K562 (cell line): ENCODE measurements around the gene SIK3.

Experiments used
- CHD2 ChIP-seq: IDR thresholded peaks from 2 replicates; pipeline ENCODE4 v1.6.1; 2011; ENCODE audit warnings: low read depth, low read length
- MYNN ChIP-seq, 2 experiments: sonication (generic); formaldehyde crosslinking in 1 of 2; IDR thresholded peaks; 2 replicates each; pipeline versions ENCODE4 v1.5.0 to v1.6.1; 2016 to 2020; ENCODE audit warnings: antibody characterized with exemption in 1 of 2, missing genetic modification reagents in 1 of 2
- NKRF ChIP-seq: fragments of 450-650 bp; IDR thresholded peaks from 2 replicates; pipeline ENCODE4 v1.6.1; 2016; ENCODE audit warnings: borderline replicate concordance
- PREB ChIP-seq: sonication (generic); formaldehyde crosslinking; IDR thresholded peaks from 2 replicates; pipeline ENCODE4 v1.8.1; 2023; ENCODE audit warnings: mild to moderate bottlenecking, missing genetic modification reagents
- U2AF1 ChIP-seq: fragments of 200-400 bp; formaldehyde crosslinking; optimal IDR thresholded peaks from 2 replicates; pipeline ENCODE3; 2017; ENCODE audit warnings: mild to moderate bottlenecking, low read depth, low read length, moderate library complexity

GRCh38 chr11:116798368-116798767 lies 299.9 kb downstream of the SIK3 start:
- TF ChIP-seq NKRF (no peak), CHD2 (no peak), PREB (CRISPR knock-in tag) (no peak), MYNN (IDR thresholded peaks at IDR 0.05) (no peak), MYNN (CRISPR knock-in tag; IDR thresholded peaks at IDR 0.05) (no peak), U2AF1 (no peak)
